Hematopoietic multipotent progenitor cell treated with erythropoietin and hydrocortisone succinate and interleukin-3 and kit ligand, for 4 days (in vitro differentiated cells): Measurements from ENCODE around the gene TPPP2.
"Not testable (repeated sequence)": the region's sequence is repeated elsewhere in the genome, so short reads cannot be mapped to it uniquely, and the experiment has no call there.

Experiments used
- DNase-seq: peaks from one replicate; pipeline ENCODE4 v3.0.0-alpha.2; 2015

TPPP2 gene

GRCh38 chr14:21029917-21030316 lies at the start of gene TPPP2:
TPPP2 (plus strand) TSS chr14:21030217; CDS start chr14:21030582, 365 bp downstream.
- no peak for DNase-seq

- DNase-seq, result no peak
Observed at GRCh38 chr14:20980906-20981305, 49.1 kb upstream of the TPPP2 start.

- DNase-seq, result no peak
Observed at GRCh38 chr14:20982646-20983369, 47.2 kb upstream of the TPPP2 start.

- peak; percentile 15 for DNase-seq
Observed at GRCh38 chr14:20985650-20986049, 44.4 kb upstream of the TPPP2 start.

GRCh38 chr14:20986811-20987210 lies 43.2 kb upstream of the TPPP2 start:
- DNase-seq, result no peak

- DNase-seq, result no peak
Observed at GRCh38 chr14:20988717-20989470, 41.1 kb upstream of the TPPP2 start.

- no peak for DNase-seq
Observed at GRCh38 chr14:20989471-20989786, 40.6 kb upstream of the TPPP2 start.

- DNase-seq, result peak; percentile 99
Observed at GRCh38 chr14:20989787-20990600, 40.0 kb upstream of the TPPP2 start, which contains the start of gene METTL17. METTL17 (plus strand) TSS chr14:20989980; CDS start chr14:20990003, 23 bp downstream.

- no peak for DNase-seq
Observed at GRCh38 chr14:20996521-20996920, 33.5 kb upstream of the TPPP2 start.

GRCh38 chr14:20997115-20997514 lies 32.9 kb upstream of the TPPP2 start:
- no peak for DNase-seq

- no peak for DNase-seq
Observed at GRCh38 chr14:20997564-20997963, 32.5 kb upstream of the TPPP2 start.

GRCh38 chr14:20998139-20998538 lies 31.9 kb upstream of the TPPP2 start:
- no peak for DNase-seq

- no peak for DNase-seq
Observed at GRCh38 chr14:20998674-20999366, 31.2 kb upstream of the TPPP2 start, which contains the start of gene SLC39A2. SLC39A2 (plus strand) TSS chr14:20999293; CDS start chr14:20999447, 154 bp downstream.

GRCh38 chr14:20999591-20999990 lies 30.4 kb upstream of the TPPP2 start:
- no peak for DNase-seq

- no peak for DNase-seq
Observed at GRCh38 chr14:21001218-21001617, 28.8 kb upstream of the TPPP2 start.

- DNase-seq, result no peak
Observed at GRCh38 chr14:21003788-21004346, 26.1 kb upstream of the TPPP2 start.

- DNase-seq, result not testable (repeated sequence)
Observed at GRCh38 chr14:21009721-21010120, 20.3 kb upstream of the TPPP2 start.

- DNase-seq, result no peak
Observed at GRCh38 chr14:21011136-21011535, 18.9 kb upstream of the TPPP2 start.

- peak; percentile 92 for DNase-seq
Observed at GRCh38 chr14:21014761-21015190, 15.2 kb upstream of the TPPP2 start.

- DNase-seq, result peak; percentile 22
Observed at GRCh38 chr14:21015312-21015711, 14.7 kb upstream of the TPPP2 start.

GRCh38 chr14:21016413-21017190 lies 13.4 kb upstream of the TPPP2 start:
- peak; percentile 56 for DNase-seq
